Kidney epithelial cell (primary cell): ENCODE data around the gene FMN1. TPM values are rescaled to one million over a fixed set of nuclear protein-coding genes. Genes with fewer than 3 reads are reported as not detected.

ENCODE experiments used
- DNase-seq: peaks from one replicate; pipeline ENCODE4 v3.0.0-alpha.2; 2010; ENCODE audit warnings: low read depth
- H3K27me3 ChIP-seq: 2 replicates; pipeline ENCODE4 v1.6.0; 2011; ENCODE audit warnings: low read length; ENCODE audit not compliant: control insufficient read depth, insufficient read depth
- H3K36me3 ChIP-seq: 2 replicates; pipeline ENCODE4 v1.5.1; 2011; ENCODE audit warnings: low read length; ENCODE audit not compliant: control insufficient read depth, insufficient read depth
- H3K4me3 ChIP-seq: 2 replicates; pipeline ENCODE4 v1.5.1; 2011; ENCODE audit warnings: low read depth, mild to moderate bottlenecking, control low read depth, low read length
- total RNA-seq: library from RNA; depleted of rRNA; stranded (reverse); fragments of >200 nt; gene quantifications from 2 replicates; pipeline ENCODE4 v1.2.3, GENCODE V29; 2015
- TF ChIP-seq, protein P1 (sequence below): IDR thresholded peaks from 2 replicates; pipeline ENCODE4 v1.5.1; 2011; ENCODE audit warnings: mild to moderate bottlenecking, moderate library complexity, low read length, control low read depth, inconsistent platforms; ENCODE audit not compliant: insufficient read depth, poor library complexity, severe bottlenecking

Gene FMN1
- total RNA-seq, 1 donor from 2014 or later: 4.5 TPM

DNA sequence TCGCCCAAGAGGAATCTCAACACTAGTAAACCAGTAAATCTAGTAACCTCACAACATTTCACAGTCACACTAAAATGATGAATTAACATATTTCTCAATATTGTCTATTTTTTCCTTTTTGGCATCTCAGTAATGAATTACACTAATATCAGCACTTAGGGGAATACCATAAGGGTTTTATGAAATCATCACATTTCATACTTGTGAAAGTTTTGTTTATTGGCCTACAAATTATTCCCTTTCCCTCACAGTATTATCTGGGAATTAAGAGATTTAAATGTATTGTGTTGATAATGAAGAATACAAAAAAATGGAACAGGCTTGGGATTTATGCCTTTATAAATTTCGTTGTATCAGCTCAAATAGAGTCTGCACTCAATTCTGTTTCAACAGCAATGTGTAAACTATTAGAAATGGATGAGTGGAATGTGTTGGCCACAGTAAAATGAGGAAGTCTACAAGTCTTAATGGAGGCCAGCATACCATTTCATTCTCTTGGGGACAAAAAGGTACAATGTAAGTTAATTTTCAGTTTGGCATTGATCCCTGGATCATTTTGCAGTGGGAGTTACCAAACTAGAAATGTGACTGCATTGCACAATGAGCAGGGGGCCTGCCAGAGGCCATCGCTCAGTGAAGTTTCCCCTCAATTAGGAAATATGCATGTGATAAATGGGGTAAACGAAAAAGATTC is 195.4 kb downstream of the FMN1 start:
- no peak for DNase-seq
- Histone ChIP-seq H3K36me3 (no peaks in the 10 kb centered on the region), H3K27me3 (no peaks in the 10 kb centered on the region), H3K4me3 (no peak overlapping the region)
- TF ChIP-seq, protein P1, sequence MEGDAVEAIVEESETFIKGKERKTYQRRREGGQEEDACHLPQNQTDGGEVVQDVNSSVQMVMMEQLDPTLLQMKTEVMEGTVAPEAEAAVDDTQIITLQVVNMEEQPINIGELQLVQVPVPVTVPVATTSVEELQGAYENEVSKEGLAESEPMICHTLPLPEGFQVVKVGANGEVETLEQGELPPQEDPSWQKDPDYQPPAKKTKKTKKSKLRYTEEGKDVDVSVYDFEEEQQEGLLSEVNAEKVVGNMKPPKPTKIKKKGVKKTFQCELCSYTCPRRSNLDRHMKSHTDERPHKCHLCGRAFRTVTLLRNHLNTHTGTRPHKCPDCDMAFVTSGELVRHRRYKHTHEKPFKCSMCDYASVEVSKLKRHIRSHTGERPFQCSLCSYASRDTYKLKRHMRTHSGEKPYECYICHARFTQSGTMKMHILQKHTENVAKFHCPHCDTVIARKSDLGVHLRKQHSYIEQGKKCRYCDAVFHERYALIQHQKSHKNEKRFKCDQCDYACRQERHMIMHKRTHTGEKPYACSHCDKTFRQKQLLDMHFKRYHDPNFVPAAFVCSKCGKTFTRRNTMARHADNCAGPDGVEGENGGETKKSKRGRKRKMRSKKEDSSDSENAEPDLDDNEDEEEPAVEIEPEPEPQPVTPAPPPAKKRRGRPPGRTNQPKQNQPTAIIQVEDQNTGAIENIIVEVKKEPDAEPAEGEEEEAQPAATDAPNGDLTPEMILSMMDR: no peak

DNA sequence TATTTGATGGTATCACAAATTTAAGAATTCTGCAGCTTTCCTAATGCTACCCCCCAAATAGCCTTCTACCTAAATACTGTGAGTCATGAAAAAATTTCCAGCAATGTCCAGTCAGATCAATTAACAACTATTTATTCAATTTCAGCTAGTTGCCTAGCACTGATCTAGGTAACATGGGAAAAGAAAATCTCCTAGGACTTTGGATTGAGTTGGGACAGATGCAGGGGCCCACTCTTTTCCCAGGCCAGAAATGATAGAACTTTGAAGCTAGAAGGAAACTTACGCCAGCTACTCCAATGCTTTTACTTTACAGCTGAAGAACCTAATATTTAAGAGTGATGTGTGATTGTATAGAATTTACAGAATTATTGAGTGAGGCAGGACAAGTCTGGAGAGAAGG is 196.3 kb downstream of the FMN1 start:
- H3K36me3 ChIP-seq: no peaks in the 10 kb centered on the region
- TF ChIP-seq, protein P1: no peak
- no peak overlapping the region for H3K4me3 ChIP-seq
- no peaks in the 10 kb centered on the region for H3K27me3 ChIP-seq
- DNase-seq: no peak

DNA sequence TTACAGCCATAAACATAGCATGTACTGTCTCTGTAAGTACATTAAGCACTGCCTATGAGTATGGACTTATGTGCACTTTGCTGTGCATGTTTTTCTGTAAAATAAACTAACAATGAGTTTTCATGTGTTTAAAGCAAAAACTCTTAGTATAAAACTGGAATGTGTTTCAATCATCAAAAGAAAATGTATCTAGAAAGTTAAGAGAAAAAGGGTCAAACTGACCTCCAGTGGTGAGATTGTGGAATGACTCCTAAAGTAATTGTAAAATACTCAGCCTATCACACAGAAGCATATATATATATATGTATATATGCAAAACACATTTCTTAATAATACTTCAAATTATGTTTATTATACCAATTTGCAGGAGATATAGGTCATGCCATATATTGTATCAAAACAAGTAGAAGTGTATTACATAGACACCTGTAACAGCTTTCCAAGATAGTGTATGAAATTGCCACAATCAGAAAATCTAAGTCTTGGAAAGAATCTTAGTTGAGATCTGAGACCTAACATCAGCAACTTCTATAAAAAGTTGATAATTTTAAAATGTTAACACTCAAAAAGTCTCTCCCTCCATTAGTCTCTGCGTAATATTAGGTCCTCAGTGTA is 199.6 kb downstream of the FMN1 start:
- no peak for DNase-seq
- Histone ChIP-seq H3K27me3 (no peaks in the 10 kb centered on the region), H3K36me3 (no peaks in the 10 kb centered on the region), H3K4me3 (no peak overlapping the region)
- TF ChIP-seq, protein P1: peak; percentile 38

DNA sequence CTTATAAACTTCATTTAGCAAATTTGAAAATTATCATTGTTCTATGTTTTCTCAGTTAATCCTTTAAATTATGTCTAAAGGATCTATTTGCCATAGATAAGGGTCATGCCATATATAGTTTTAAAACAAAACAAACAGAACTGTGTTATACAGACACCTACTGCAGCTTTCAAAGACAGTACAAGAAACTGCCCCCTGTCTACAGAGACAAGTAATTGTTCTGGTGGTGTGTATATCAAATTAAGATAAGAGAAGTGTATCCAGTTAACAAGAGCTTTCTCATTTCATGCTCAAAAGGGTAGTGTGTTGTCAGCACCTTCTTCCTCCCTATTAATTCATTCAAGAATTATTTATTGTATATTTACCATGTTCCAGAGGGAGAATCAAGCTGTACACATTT is 201.2 kb downstream of the FMN1 start:
- TF ChIP-seq, protein P1: peak; percentile 40
- no peaks in the 10 kb centered on the region for H3K36me3 ChIP-seq
- H3K27me3 ChIP-seq: no peaks in the 10 kb centered on the region
- DNase-seq: no peak
- H3K4me3 ChIP-seq: no peak overlapping the region

DNA sequence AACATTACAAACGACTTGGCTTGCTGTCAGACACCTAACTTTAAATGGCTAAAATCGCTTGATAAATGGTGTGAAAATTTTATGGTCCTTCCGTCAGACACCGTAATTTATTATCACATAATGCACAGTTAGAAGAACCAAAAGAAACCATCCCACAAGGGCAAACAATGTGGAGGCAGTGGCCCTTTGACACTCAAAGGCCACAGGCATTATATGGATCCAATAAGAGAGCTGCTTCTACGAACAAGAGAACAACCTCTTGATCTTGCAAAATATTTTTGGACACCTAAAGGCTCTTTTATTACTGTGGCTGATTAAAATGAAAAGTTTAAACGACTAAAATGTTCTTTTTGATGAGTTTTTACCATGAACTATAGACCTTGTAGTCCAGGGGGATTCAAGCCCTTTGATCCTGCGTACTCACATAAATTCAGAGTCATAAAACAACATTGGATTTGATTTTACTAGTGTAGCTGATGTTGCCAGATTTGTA is 202.8 kb downstream of the FMN1 start:
- no peaks in the 10 kb centered on the region for H3K36me3 ChIP-seq
- no peak overlapping the region for H3K4me3 ChIP-seq
- TF ChIP-seq, protein P1: no peak

More for the DNA sequence above, 202.8 kb downstream of the FMN1 start:
- DNase-seq: no peak
- no peaks in the 10 kb centered on the region for H3K27me3 ChIP-seq
